CMK (cell line): Measurements from ENCODE around the gene SCNN1B.

ENCODE experiments used
- DNase-seq: peaks from one replicate; pipeline ENCODE4 v3.0.0-alpha.2; 2010; ENCODE audit warnings: low read depth

The SCNN1B gene

GRCh38 chr16:23321206-23321875 lies 19.2 kb downstream of the SCNN1B start:
- DNase-seq = no peak

GRCh38 chr16:23323224-23324030 lies 21.3 kb downstream of the SCNN1B start:
- no peak for DNase-seq

GRCh38 chr16:23324727-23325126 lies 22.6 kb downstream of the SCNN1B start:
- no peak for DNase-seq

GRCh38 chr16:23327836-23328235 lies 25.7 kb downstream of the SCNN1B start:
- no peak for DNase-seq

- DNase-seq = no peak
Measured at GRCh38 chr16:23330161-23330560, 28.1 kb downstream of the SCNN1B start.

GRCh38 chr16:23330583-23331249 lies 28.6 kb downstream of the SCNN1B start:
- no peak for DNase-seq

GRCh38 chr16:23333034-23333579 lies 31.0 kb downstream of the SCNN1B start:
- DNase-seq = no peak

GRCh38 chr16:23333831-23334456 lies 31.8 kb downstream of the SCNN1B start:
- DNase-seq = no peak

GRCh38 chr16:23334457-23334853 lies 32.4 kb downstream of the SCNN1B start:
- DNase-seq = no peak

GRCh38 chr16:23334950-23335349 lies 32.8 kb downstream of the SCNN1B start:
- DNase-seq = no peak

- DNase-seq = no peak
Measured at GRCh38 chr16:23337836-23338550, 35.9 kb downstream of the SCNN1B start.

- DNase-seq = no peak
Measured at GRCh38 chr16:23339787-23340186, 37.7 kb downstream of the SCNN1B start.

- DNase-seq = no peak
Measured at GRCh38 chr16:23342083-23342640, 40.1 kb downstream of the SCNN1B start.

- DNase-seq = no peak
Measured at GRCh38 chr16:23343643-23344612, 41.8 kb downstream of the SCNN1B start.

GRCh38 chr16:23345237-23345636 lies 43.1 kb downstream of the SCNN1B start:
- no peak for DNase-seq

GRCh38 chr16:23348579-23349469 lies 46.7 kb downstream of the SCNN1B start:
- DNase-seq = no peak

- no peak for DNase-seq
Measured at GRCh38 chr16:23351360-23351759, 49.3 kb downstream of the SCNN1B start.

- DNase-seq = peak; percentile 2
Measured at GRCh38 chr16:23353440-23353839, 51.3 kb downstream of the SCNN1B start.

- no peak for DNase-seq
Measured at GRCh38 chr16:23354246-23354645, 52.1 kb downstream of the SCNN1B start.
